Activated CD4-positive, alpha-beta T cell treated with anti-CD3 and anti-CD28 coated beads, Interleukin-2, Interleukin-6, amounts not matched to agents 100 ng/mL and 50 ng/mL, durations not matched to agents 16 hours and 8 hours (primary cell): Measurements from ENCODE around the gene MUC15.
"Not testable (repeated sequence)": the region's sequence is repeated elsewhere in the genome, so short reads cannot be mapped to it uniquely, and the experiment has no call there.

ENCODE experiments used
- DNase-seq: peaks from one replicate; pipeline ENCODE4 v3.0.0-alpha.2; 2020

MUC15 gene, protein sequence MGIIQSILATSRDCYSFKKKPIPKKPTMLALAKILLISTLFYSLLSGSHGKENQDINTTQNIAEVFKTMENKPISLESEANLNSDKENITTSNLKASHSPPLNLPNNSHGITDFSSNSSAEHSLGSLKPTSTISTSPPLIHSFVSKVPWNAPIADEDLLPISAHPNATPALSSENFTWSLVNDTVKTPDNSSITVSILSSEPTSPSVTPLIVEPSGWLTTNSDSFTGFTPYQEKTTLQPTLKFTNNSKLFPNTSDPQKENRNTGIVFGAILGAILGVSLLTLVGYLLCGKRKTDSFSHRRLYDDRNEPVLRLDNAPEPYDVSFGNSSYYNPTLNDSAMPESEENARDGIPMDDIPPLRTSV

DNA sequence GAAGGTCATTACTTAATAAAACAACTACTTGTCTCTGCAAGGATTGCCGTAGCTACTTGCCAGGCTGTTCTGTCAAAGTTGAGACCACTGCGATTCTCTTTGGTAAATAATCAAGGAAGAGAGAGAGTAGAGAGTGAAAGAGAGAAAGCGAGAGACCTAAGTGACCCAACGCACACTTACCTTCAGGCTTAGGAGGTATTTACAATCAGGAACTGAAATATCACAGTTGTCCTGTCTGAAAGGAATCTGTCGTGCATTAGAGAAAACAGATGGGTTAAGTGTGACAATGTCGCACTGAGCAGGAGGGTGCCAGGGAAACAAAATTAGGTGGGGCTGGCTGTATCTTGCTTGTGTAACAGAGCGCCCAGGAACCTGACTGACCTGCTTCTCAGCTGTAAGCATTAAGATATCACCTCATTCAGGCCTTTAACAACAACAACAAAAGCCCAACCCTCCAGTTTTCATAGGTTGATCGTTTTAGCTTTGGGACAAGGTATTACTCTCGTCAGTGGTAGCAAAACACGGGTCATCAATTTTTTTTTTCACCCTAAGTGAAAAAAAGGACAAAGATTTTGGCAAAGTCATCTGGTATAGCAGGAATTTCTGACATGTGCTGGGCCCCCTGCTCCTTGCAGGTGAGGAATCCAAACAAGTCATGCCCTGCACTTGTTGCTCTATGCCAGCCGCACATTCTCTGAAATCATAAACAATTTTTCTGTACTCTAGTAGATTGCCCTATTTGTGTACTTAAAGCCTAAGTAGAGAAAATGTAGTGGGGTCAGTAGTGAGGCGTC is at the start of gene MUC15:
MUC15 (minus strand) TSS at position 403 of the 794 bp plus-strand sequence. CDS start 5,169 bp downstream, outside the sequence.
- DNase-seq = no peak

DNA sequence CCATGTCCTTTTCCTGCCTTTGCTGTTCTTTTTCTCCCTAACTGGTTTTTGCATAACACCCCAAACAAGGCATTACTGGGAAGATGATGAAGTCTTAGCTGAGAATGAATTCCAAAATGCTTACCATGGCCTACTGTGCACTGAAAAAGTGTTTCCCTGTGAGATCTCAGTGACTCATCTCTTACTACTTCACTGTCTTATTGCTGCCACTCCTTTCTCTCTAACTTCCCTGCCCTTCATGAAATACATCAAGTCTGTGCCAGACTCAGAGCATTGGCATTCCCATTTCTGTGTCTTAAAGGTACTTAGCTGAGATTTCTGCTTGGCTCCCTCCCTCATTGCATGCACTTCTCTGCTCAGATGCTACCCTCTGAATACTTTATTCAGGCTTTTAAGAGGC is 49.1 kb upstream of the MUC15 start:
- no peak for DNase-seq

DNA sequence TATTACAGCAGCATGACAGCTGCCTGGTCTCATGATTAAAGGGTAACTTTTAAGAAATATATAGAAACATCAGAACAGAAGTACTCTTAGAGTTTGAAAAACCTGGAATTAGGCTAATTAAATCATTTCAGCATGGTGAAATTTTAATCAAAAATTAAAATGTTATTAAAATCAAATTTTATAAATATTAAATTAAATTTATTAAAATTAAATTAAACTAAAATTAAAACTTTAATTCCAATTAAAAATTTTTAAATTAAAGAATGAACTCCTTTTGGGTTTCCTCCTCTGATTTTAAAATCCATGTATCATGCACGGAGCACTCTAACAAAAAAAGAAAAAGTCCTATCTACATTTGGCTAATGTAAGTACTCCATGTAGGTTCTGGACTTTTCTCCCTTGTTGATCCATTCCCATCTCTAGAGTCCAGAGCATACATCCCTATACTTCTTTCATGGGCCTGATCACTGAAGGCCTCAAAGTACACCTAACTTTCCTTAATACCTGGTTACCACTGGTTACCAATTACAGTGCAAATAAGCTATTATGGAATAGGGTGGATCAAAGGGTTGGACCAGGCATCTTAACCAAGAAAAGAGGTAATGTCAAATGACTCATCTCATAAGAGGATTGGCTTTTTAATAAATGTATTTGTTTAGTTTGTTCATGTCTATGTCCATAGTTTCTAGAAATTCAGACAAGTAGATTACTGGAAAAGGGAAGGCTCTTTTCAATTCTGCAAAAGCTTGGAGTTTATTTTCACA is 48.4 kb upstream of the MUC15 start:
- no peak for DNase-seq

DNA sequence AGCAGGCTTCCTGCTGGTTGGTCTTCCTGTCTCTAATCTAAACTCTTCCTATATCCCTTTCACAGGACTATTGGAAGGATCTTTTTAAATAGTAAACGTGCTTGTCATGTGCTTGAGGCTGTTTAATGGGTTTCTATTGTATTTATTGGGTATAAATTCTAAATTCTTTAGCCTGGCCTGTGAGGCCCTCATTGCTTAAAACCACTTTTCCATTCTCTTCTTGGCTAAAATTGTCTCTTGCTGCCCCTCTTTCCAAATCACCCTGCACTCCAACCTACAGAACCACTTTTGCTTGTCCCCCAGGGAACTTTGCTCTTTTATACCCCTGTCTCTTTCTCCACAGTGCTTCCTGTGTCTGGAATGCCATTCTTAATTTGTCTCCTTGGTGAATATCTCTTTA is 46.4 kb upstream of the MUC15 start:
- no peak for DNase-seq

DNA sequence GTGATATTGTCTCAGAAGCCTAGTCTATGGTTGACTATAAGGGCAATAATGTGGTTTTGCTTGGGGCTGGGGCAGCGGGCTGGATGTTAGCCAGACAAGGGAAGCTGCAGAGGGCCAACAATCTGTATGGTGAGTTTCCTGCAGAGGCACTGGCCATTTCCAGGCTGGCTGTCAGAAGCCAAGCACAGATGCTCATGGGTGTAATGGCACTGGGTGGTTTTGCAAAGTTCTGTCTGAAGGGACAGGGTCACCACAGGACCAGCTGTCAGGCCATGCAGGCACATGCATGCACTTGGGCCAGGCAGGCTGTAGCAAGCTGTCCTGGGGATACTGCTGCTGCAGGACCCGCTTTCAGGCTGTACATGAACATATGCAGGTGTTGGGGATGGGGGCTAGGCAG is 41.7 kb upstream of the MUC15 start:
- DNase-seq = no peak

DNA sequence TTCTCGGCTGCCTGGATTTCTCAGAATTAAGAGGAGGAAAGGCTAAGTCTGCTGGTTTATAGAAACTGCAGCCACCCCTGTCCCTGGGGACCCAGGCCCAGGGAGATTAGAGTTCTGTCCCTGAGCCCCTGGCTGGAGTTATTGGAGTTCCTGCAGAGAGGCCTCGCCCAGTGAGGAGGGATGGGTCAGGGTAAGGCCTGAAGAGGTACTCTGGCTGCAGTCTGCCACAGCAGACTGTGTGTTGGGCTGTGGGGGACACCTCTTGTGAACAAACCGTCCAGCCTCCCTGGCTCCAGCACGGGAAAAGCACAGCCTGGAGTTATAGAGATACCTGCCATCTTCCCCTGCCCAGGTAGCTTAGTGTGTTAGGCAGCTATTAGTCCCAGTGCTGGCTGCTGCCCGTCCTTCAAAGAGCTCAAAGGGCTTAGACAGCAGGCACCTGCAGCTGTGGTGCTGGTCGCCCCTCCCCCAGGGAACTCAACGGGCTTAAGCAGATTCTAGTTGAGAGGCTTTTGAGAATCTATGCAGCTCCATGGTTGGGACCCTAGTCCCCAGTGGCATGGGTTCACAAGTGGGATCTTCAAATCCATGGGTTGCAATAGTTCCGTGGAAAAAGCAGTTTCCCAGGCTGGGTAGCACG is 36.6 kb upstream of the MUC15 start:
- no peak for DNase-seq

DNA sequence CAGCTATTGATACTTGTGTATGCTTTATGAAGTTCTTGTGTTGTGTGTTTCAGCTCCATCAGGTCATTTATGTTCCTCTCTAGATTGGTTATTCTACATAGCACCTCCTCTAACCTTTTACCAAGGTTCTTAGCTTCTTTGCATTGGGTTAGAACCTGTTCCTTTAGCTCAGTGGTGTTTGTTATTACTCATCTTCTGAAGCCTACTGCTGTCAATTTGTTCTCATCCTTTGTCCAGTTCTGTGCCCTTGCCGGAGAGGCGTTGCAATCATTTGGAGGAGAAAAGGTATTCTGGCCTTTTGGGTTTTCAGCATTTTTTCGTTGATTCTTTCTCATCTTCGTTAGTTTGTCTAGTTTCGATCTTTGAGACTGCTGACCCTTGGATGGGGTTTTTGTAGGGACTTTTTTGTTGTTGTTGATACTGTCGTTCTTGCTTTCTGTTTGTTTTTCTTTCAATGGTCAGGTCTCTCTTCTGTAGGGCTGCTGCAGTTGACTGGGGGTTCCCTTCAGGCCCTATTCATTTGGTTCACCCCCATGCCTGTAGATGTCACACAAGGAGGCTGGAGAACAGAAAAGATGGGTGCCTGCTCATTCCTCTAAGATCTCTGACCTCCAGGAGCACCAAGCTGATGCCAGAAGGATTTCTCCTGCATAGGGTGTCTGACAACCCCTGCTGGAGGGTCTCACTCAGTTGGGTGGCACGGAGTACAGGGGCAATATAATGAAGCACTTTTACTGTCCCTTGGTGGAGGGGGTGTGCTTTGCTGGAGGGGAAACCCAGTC is 35.9 kb upstream of the MUC15 start:
- no peak for DNase-seq

DNA sequence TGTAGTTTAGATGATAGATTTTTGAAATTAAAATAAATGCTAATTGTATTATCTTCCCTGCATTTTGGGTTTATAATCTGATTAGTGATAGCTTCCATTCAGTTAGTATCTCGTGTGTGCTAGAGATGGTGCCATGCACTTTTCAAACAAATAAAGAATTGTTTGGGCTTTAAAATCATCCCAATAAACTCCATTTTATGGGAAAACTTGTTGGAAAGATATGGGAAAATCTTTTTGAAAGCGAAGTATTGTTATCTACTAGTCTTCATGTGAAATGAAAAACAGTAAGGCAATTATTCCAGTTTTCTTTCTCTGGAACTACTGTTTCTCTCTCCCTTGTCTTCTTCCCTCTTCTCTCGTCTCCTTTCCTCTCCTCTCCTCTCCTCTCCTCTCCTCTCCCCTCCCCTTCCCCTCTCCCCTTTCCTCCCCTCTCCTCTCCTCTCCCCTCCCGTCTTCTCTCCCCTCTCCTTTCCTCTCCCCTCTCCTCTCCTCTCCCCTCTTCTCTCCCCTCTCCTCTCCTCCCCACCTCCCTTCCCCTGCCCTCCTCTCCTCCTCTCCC is 27.9 kb upstream of the MUC15 start:
- no peak for DNase-seq

DNA sequence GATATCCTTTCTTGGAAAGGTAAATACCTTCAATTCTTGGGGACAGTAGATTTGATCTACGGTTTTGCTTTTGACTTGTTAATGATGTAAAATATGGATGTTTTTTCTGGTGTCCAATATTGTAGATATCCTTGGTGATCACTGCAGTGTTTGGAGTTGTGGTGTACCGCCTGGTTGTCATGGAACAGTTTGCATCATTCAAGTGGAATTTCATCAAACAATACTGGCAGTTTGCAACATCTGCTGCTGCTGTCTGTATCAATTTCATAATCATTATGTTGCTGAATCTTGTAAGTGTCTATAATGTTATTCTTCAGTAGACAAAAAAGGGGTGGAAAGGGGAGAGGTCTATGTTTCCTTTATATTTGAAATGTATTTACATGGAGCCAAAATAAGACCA is 27.4 kb upstream of the MUC15 start:
- no peak for DNase-seq

DNA sequence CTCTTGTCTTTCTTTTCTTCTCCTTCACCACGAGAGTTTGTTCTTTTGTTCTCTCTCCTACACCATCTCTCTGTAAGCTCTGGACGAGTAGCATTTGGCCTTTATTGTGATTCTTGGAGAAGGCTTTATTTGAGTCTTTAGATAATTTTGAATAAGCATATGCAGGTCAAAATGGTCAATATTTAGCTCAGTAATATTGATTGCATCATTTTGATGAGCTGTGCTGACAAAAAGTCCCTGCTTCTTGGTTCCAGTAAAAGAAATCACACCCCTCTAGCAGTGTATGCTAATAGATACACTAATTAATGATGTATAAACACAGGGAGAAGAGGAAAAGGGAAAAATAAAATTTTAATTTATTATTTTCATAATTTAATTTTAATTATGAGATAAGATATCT is 25.8 kb upstream of the MUC15 start:
- no peak for DNase-seq

DNA sequence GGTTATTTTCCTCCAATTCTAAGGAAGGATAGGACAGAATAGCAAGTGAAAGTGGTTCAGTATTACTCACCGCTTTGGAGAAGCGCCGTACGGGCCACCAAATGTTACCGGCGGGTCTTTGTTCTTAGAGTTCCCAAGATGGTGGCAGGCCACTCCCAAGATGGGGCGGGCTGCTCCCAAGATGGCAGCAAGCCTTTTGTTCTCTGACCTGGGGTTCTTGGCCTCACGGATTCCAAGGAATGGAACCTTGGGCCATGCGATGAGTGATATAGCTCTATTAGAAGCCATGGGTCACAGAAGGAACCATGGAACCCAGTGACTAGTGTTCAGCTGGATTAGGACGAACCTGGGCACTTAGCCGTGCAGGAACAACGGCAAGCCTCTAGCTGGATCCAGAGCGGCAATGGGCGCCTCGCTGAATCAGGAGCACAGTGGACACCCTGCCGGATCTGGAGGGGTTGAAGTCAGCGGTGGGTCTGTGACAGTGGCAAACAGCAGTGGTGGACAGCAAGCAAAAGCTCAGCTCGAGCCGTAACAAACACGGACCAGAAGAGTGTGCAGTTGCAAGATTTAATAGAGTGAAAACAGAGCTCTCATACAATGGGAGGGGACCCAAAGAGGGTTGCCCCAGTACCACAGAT is 25.1 kb upstream of the MUC15 start:
- not testable (repeated sequence) for DNase-seq

DNA sequence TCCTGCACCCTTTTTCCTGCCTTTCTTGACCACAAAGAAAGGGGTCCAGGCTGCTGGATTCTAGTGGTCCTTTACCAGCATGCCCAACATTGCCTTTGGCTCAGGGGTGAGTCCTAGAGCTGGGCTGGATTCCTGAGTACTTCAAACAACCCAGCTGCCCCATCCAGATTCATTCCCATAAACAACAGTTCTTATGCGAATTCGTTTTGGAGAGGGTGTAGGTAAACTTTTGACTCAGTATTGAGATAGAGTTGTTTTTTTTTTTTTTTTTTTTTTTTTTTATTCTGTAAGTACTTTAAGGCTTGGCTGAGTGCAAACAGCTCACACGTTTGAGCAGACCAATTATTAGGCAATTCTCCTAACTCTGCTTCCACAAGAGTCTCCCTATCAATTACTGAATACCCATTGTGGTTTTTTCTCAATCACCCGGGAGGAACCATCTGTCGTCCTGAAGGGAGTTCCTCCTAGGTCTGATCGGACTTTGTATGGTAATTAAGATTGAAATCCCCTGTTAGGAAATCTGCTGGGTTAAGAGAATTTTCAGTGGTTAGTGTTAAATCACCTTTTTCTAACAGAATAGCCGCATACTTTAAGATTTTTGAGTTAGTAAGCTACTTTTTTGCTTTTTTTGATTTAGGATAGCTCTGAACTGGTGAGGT is 23.3 kb upstream of the MUC15 start:
- not testable (repeated sequence) for DNase-seq

DNA sequence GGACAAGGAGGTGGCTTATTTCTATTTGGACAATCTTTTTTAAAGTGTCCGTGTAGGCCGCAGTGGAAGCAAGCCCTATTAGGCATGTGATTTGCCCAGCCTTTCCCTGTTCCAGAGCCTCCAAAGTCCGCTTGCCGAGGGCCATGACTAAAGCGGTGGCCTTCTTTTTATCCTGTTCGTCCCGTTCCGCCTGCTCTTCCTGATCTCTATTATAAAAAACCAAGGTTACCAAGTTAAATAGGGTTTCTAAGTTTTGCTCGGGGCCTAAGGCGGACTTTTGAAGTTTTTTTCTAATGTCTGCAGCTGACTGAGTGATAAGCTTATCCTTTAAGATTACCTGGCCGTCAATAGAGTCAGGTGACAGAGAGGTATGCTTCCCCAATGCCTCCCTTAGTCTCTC is 21.6 kb upstream of the MUC15 start:
- DNase-seq = no peak

DNA sequence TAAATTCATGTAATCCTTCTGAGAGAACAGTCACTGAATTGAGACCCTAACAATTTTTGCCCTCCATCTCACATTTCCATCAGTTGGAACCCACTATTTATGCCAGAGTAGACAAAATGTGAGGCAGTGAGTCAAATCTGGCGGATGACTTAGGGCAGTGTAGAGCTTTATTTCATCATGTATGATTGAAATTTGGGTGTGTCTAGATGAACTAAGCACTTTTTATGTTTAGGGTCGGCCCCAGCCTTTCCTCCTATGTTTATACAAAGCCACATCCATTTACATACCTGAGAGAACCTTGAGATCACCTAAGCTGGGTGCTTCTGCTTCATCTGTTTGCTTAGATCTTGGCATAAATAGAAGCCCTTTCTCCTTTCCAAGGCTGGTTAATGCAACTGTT is 15.0 kb upstream of the MUC15 start:
- DNase-seq = no peak

DNA sequence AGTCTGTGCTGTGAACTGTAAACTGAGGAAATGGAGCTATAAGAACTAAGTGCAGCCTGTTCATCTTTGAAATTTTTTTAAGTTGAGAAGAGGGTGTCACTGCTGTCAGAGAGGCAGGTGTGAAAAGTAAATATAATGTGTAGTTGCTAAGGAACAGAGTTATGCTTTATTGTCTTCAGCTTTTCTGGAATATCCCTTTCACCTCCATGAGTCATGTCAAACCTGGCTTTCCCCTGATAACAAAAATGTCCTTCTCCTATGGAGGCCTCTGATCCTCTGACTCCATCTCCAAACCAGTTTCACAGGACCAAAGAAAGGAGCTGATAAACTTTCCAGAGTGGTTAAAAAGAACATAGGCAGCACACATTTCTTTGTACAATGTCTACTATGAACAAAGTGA is 12.8 kb upstream of the MUC15 start:
- no peak for DNase-seq

DNA sequence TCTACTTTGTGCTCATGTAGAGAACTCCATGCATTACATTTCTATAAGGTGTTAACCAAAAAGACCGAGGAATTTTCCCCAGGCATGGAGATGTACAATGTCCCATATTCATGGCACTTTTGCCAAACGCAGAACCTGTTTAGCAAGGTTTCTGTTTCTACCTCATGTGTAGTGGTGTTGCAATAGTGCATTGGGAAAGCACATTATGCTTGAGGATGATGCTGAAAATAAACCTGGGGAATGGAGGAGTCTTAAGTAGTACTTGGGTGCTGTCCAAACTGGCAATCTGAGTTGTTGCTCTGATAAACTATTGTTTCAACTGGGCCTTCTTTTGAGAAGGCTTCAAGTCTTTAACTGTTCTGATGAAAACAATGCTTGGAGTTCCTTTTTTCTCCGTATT is 11.5 kb upstream of the MUC15 start:
- DNase-seq = no peak

DNA sequence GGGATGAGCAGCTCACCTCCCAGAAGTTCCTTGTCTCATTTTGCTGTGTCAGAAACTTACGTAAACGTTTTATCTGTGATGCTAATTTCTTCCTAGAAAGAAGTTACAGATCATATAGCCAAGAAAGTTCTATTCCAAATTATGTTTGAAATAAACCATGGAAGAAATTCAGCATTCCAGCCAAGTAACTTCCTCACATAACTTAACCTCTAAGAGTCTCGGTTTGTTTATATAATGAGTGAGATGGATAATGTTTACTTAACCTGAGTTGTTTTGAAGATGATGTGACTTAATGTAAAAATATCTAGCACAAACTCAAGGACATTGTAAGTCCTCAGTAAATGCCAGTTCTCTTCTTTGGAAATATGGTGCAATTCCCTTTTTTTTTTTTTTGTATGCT is 8.9 kb upstream of the MUC15 start:
- DNase-seq = no peak

DNA sequence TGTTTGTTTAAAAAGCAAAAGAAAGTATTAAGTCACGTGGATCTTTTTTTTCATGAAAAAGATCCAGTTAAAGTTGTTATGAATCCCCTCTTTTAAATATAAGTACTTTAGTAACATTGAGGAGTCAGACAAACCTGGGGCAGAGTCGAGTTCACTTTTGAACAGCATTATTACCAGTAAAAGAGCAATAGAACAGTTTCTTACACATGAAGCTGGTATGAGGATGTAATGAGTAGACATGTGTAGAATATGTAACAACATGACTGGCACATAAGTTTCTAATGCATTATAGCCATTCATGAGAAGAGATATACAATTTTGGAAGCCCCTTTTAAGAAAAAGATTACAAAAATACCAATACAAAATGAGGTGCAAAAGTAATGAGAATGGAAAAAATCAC is 7.6 kb upstream of the MUC15 start:
- no peak for DNase-seq

DNA sequence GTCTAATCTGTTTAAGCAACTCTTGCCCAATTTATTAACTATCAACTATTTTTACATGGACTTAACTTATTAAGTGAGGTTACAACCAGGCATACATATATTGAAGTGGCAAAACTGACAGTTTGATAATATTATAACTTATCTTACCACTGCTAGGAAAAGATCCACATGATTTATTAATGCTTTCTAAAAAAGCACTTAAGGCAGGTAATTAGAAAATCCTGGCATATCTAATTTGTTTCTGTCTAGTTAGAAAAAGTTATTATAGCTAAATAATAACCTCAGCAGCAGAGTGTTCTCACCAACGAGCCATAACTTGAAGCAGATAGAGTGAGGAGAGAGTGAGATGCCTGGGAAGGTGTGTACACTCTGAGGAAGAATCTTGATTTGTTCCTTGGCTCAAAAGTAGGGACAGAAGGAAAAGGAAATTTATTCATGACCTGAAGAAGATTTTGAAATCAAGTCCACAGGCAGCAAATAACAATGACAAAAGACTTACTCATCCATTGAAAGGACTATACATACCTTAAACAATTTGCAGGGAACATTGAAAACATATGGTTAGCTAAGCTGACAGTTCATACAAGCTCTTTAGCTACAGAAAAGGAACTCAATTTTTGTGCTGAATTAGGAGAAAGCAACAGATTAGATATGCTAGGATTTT is 7.1 kb upstream of the MUC15 start:
- DNase-seq = no peak

DNA sequence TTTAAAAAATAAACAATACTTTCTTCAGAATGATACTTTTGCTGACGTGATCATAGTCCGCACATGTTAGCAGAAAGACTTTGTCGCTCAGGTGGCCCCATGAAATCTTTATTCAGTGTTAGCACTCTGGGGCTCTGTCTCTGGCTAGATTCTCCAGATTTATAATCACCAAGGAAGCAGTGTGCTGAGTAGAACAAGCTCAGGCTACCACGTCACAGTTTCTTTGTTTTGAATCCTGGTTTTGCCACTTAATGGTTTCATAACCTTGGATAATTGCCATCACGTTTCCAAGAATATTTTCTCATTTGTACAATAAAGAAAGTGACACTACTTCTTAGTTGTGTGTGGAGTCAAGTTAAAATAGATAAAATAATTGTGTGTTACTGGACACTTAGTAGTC is 3.9 kb upstream of the MUC15 start:
- DNase-seq = no peak
